Stimulated activated CD4-positive, alpha-beta T cell treated with anti-CD3 and anti-CD28 coated beads, Interleukin-15, amount 100 ng/mL, for 24 hours (primary cell): ENCODE results near the gene NPIPB6.

Experiments used
- DNase-seq: peaks from one replicate; pipeline ENCODE4 v3.0.0-alpha.2; 2020

The NPIPB6 gene

DNA sequence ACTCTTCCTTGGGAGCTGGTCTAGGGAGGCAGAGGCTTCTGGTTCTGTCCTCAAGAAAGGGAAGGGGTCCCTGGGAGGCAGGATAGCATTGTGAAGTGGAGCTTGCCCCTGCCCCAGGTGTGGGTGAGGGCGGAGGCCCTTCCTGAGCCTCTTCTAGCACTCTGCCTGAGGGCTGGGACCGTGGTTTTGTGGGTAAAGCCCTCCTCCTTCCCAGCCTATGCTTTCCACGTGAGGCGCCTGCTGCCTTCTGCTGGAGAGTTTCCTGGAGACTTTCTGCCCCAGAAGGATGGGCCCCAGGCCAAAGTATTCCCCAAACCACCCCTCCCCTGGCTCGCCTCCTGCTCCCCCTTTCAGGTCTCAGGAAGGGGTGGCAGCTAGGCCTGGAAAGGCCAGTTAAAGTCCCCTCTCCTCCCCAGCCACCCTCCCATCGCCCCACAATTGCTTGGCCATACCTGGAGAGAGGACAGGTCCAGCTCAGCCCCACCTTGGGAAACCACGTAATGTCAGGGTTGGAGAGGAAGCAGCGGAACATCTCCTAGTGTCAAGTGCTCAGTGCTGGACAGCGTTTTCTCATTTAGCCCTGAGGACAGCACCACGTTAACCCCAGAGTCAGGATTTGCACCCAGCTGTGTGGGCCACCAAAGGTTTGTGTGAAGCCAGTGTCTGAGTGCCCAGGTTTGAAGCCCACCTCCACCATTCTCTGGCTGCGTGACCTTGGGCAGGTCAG is 65.4 kb downstream of the NPIPB6 start:
- no peak for DNase-seq

DNA sequence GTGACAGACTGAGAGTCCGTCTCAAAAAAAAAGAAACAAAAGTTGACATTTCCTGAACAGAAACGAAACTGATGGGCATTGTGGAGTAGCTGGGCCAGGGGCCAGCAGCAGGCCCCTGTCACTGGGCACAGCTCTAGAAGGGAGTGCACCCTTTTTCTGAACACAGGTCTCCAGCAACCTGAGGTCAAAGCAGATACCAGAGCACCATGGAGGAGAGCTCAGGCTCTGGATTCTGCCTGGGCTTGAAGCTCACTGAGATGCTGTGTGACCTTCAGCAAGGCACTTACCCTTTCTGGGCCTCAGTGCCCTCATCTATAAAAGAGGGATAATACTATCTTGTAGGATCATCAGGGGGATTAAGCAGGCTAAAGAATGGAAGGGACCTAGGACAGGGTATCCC is 66.0 kb downstream of the NPIPB6 start:
- DNase-seq: no peak

DNA sequence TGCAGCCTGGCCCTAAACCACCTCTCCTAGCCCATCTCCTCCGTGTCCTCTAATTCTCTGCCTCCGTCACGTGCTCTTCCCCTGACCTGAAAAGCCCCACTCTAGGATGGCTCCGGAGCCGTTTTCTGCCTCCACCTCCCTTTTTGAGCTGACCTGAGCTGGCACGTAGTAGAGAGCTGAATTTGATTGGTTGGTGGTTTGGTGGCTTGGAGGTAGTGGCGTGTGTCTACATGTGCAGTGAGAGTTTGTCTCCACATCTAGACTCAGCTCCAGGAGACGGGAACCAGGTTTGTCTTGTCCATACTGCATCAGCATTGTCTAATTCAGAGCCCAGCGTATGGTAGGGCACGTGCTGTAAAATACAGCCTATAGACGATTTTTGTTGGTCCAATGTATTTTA is 68.0 kb downstream of the NPIPB6 start:
- DNase-seq: no peak

DNA sequence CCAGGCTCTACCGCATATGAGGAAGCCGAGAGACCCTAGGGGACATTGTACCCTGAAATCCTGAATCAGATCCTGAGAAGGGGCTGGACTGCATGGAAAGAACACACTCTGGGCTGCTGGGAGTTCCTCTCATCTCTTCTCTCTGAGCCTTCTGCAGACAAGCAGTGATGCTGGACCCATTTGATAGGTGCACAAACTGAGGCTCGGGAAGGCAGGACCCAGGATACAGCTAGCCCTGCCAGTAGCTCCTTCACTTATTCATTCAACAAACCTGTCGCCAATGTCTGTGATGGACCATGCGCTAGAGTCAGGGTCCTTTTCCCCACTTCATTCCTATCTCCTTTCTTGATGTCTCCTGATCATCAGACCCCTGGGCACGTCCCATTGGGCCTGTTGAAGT is 69.1 kb downstream of the NPIPB6 start:
- DNase-seq: no peak

DNA sequence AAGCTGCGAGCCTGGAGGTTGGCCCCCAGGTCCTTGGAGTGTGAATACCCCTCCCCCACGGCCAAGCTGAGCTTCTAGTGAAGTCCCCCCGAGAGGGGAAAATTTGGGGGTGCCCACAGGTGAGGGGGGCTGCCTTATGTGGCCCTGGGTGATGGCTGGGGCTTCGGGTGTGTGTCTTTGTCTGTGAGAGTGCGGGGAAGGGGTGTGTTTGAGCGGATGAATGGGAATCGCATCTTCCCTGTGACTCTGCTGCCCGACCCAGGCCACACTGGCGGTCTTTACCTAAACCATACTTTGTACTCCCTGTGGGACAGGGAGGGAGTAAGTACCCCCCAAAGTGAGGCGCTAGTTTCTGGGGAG is 69.7 kb downstream of the NPIPB6 start:
- DNase-seq: no peak

DNA sequence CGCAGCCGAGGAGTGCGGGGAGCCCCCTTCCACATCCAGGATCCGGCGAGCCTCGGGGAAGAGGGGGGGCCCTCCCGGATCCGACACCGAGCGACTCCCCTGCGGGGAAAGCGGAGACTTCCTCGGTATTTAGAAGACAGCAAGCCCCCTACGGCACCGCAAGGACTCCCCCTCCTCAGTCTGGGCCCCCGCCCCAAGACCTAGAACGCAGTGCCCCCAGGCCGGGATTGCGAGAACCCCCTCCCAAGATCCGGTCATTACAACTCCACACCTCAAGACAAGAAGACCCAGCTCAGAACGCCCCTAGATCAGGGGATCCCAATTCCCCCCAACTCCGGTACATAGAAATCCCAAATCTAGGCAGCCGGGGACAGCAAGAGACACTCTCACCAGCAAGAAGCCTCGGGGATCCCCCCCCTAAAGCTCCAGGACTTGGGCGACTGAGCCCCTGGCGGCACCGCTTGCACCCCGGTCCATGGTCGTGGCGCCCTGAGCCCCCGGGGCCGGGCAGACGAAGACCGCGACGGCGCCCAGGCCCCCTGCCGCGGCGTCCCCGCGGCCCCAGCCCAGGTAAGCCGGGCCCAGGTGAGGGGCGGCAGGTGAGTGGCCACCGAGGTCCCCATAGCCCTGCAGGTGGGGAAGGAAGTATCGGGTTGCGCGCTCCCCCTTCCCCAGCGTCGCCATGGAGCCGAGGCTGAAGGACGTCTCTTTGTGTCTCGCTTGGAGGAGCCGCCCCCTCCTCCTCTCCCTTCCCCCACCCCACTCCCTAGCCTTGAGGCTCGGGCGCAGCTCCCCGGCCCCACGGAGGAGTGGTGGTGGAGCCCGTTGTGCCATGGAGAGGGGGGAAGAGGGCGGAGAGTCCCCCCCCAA is 70.3 kb downstream of the NPIPB6 start:
- DNase-seq: peak; percentile 36
